GM19395 (cell line): ENCODE results near the gene CNOT11.
"Not testable (repeated sequence)": the region's sequence is repeated elsewhere in the genome, so short reads cannot be mapped to it uniquely, and the experiment has no call there.

Source experiments
- ATAC-seq: cut with Tn5 transposase; IDR thresholded peaks from one replicate; pipeline ENCODE4 v1.9.1; 2021; ENCODE audit warnings: mild to moderate bottlenecking, moderate library complexity; ENCODE audit not compliant: unreplicated experiment

Gene CNOT11

GRCh38 chr2:101244899-101245298 is 7.8 kb upstream of the CNOT11 start:
- ATAC-seq: not testable (repeated sequence)

- ATAC-seq: not testable (repeated sequence)
These were observed 7.2 kb upstream of the CNOT11 start for GRCh38 chr2:101245468-101245867.

GRCh38 chr2:101248756-101249155 is 3.9 kb upstream of the CNOT11 start:
- ATAC-seq: not testable (repeated sequence)

GRCh38 chr2:101249826-101250225 is 2.9 kb upstream of the CNOT11 start:
- ATAC-seq: no peak

GRCh38 chr2:101251246-101251781 is 1.4 kb upstream of the CNOT11 start:
- ATAC-seq: not testable (repeated sequence)

- peak; percentile 66 for ATAC-seq
These were observed 760 bp upstream of the CNOT11 start for GRCh38 chr2:101251844-101252407.

- ATAC-seq: peak; percentile 52
These were observed 472 bp downstream of the CNOT11 start for GRCh38 chr2:101253013-101253702.

- ATAC-seq: no peak
These were observed 1.2 kb downstream of the CNOT11 start for GRCh38 chr2:101253703-101254450.

- ATAC-seq: no peak
These were observed 2.8 kb downstream of the CNOT11 start for GRCh38 chr2:101255501-101255900.

GRCh38 chr2:101256316-101256715 is 3.6 kb downstream of the CNOT11 start:
- ATAC-seq: no peak

GRCh38 chr2:101258804-101259203 is 6.1 kb downstream of the CNOT11 start:
- no peak for ATAC-seq

GRCh38 chr2:101262142-101262541 is 9.5 kb downstream of the CNOT11 start:
- no peak for ATAC-seq

GRCh38 chr2:101263377-101263800 is 10.7 kb downstream of the CNOT11 start:
- no peak for ATAC-seq

GRCh38 chr2:101264360-101264939 is 11.8 kb downstream of the CNOT11 start:
- ATAC-seq: no peak

- no peak for ATAC-seq
These were observed 13.3 kb downstream of the CNOT11 start for GRCh38 chr2:101265893-101266499.

GRCh38 chr2:101267671-101268656 is 15.3 kb downstream of the CNOT11 start:
- peak; percentile 59 for ATAC-seq

GRCh38 chr2:101270700-101271259 is 18.1 kb downstream of the CNOT11 start:
- no peak for ATAC-seq

GRCh38 chr2:101272045-101272784 is 19.5 kb downstream of the CNOT11 start:
- peak; percentile 86 for ATAC-seq

GRCh38 chr2:101273056-101273455 is 20.4 kb downstream of the CNOT11 start:
- ATAC-seq: no peak
